PFSK-1 (cell line): ENCODE data around the gene ACTG1.

Experiments used
- REST ChIP-seq, 2 experiments: IDR thresholded peaks; 2 replicates each; pipeline versions ENCODE4 v1.6.1 to v1.8.0; 2011 to 2012; ENCODE audit warnings: low read depth in 2 of 2, low read length in 2 of 2, control low read depth in 1 of 2, inconsistent platforms in 1 of 2, mild to moderate bottlenecking in 1 of 2, moderate library complexity in 1 of 2; ENCODE audit not compliant: insufficient read depth in 1 of 2
- SIN3A ChIP-seq: IDR thresholded peaks from 2 replicates; pipeline ENCODE4 v1.6.1; 2012; ENCODE audit warnings: mild to moderate bottlenecking, low read length, moderate library complexity, borderline replicate concordance; ENCODE audit not compliant: insufficient read depth
- TAF1 ChIP-seq: IDR thresholded peaks from 2 replicates; pipeline ENCODE4 v1.6.1; 2012; ENCODE audit warnings: low read length, control low read depth, borderline replicate concordance; ENCODE audit not compliant: insufficient read depth

GRCh38 chr17:81474958-81475357 is 37.6 kb downstream of the ACTG1 start:
- TF ChIP-seq SIN3A: no peak
- TF ChIP-seq TAF1: no peak
- no peak for TF ChIP-seq REST (IDR thresholded peaks at IDR 0.05; ENCODE audit: insufficient read depth in 1 of 2, low read depth in 2 of 2, low read length in 2 of 2)
